Erythroblast (primary cell): ENCODE measurements around the gene PIK3R1.
A peak's percentile ranks its signal among the peaks of the same experiment; 100 is the strongest.

ENCODE experiments used
- DNase-seq, 2 experiments: peaks; one replicate each; lab custom pipeline; 2025; lab: John Stamatoyannopoulos, UW
- GATA1 ChIP-seq: IDR thresholded peaks from 2 replicates; pipeline ENCODE4 v1.6.1; 2011; ENCODE audit warnings: low read depth, mild to moderate bottlenecking, control low read depth, low read length, moderate library complexity
- POLR2A ChIP-seq: IDR thresholded peaks from 2 replicates; pipeline ENCODE4 v1.6.1; 2011; ENCODE audit warnings: mild to moderate bottlenecking, low read length

Gene PIK3R1

GRCh38 chr5:68215208-68215897 lies at the start of gene PIK3R1:
TSS of gene PIK3R1 (plus strand) at chr5:68215756. CDS start at chr5:68226676, 10,920 bp downstream.
- DNase-seq = peak; percentile 93 to 97
- TF ChIP-seq POLR2A (peak; percentile 86), GATA1 (no peak)

GRCh38 chr5:68167195-68167651 lies 48.3 kb upstream of the PIK3R1 start:
- no peak for DNase-seq
- TF ChIP-seq POLR2A (no peak), GATA1 (no peak)

- TF ChIP-seq POLR2A (no peak), GATA1 (no peak)
- no peak for DNase-seq
Observed at GRCh38 chr5:68169903-68170302, 45.7 kb upstream of the PIK3R1 start.

GRCh38 chr5:68170826-68171558 lies 44.6 kb upstream of the PIK3R1 start:
- no peak for TF ChIP-seq GATA1
- TF ChIP-seq POLR2A = no peak
- DNase-seq = no peak

GRCh38 chr5:68172314-68172713 lies 43.2 kb upstream of the PIK3R1 start:
- no peak for DNase-seq
- TF ChIP-seq POLR2A (no peak), GATA1 (no peak)

GRCh38 chr5:68173007-68173406 lies 42.5 kb upstream of the PIK3R1 start:
- TF ChIP-seq POLR2A (no peak), GATA1 (no peak)
- DNase-seq = no peak

GRCh38 chr5:68176253-68176652 lies 39.3 kb upstream of the PIK3R1 start:
- DNase-seq = no peak
- TF ChIP-seq GATA1 (no peak), POLR2A (no peak)

GRCh38 chr5:68176802-68177479 lies 38.6 kb upstream of the PIK3R1 start:
- DNase-seq = no peak
- TF ChIP-seq POLR2A (no peak), GATA1 (no peak)

GRCh38 chr5:68177676-68178075 lies 37.9 kb upstream of the PIK3R1 start:
- TF ChIP-seq POLR2A = no peak
- no peak for TF ChIP-seq GATA1
- no peak for DNase-seq

GRCh38 chr5:68178579-68178978 lies 37.0 kb upstream of the PIK3R1 start:
- TF ChIP-seq GATA1 = no peak
- no peak for TF ChIP-seq POLR2A
- no peak for DNase-seq

- TF ChIP-seq POLR2A = no peak
- no peak for TF ChIP-seq GATA1
- DNase-seq = no peak
Observed at GRCh38 chr5:68180121-68181038, 35.2 kb upstream of the PIK3R1 start.

- no peak for TF ChIP-seq POLR2A
- DNase-seq = no peak
Observed at GRCh38 chr5:68181039-68181599, 34.4 kb upstream of the PIK3R1 start.

GRCh38 chr5:68182094-68182493 lies 33.5 kb upstream of the PIK3R1 start:
- no peak for DNase-seq
- no peak for TF ChIP-seq POLR2A
- TF ChIP-seq GATA1 = no peak

GRCh38 chr5:68182534-68182933 lies 33.0 kb upstream of the PIK3R1 start:
- TF ChIP-seq POLR2A = no peak
- no peak for TF ChIP-seq GATA1
- no peak for DNase-seq
